Omental fat pad (tissue), 4 donors: ENCODE measurements around the gene METTL23. TPM values are rescaled to one million over a fixed set of nuclear protein-coding genes. Genes with fewer than 3 reads are reported as not detected.

Experiments used
- ATAC-seq: fragments of 150-250 bp; one replicate; pipeline ENCODE4 v1.9.1; 2016; ENCODE audit warnings: mild to moderate bottlenecking, moderate library complexity; ENCODE audit not compliant: low FRiP score
- DNase-seq: peaks from one replicate; pipeline ENCODE4 v3.0.0-alpha.2; 2019; ENCODE audit warnings: low spot score
- CTCF ChIP-seq, 3 donors: fragments of 450-650 bp; IDR thresholded peaks; one replicate each; pipeline ENCODE4 v1.5.1; 2016 to 2017; ENCODE audit warnings: antibody characterized with exemption in 3 of 3, mild to moderate bottlenecking in 3 of 3, moderate library complexity in 2 of 3
- total RNA-seq, 4 donors: library from RNA; depleted of rRNA; stranded (reverse); fragments of >200 nt; gene quantifications; one replicate each; pipeline ENCODE4 v1.1.0, GENCODE V29; 2016

Gene METTL23
- total RNA-seq, 4 donors from 2014 or later, result 13.6 to 30.2 (median 26.9) TPM

GRCh38 chr17:76687298-76688164 lies 39.1 kb upstream of the METTL23 start:
- no peak for TF ChIP-seq CTCF (IDR thresholded peaks at IDR 0.05)
- DNase-seq, result no peak
- ATAC-seq, result peak; percentile 50

GRCh38 chr17:76688165-76688622 lies 38.4 kb upstream of the METTL23 start:
- ATAC-seq, result peak; percentile 60
- no peak for TF ChIP-seq CTCF (IDR thresholded peaks at IDR 0.05)
- no peak for DNase-seq

- no peak for TF ChIP-seq CTCF (IDR thresholded peaks at IDR 0.05)
- DNase-seq (no peak), ATAC-seq (no peak)
Measured at GRCh38 chr17:76689859-76690258, 36.8 kb upstream of the METTL23 start.

- TF ChIP-seq CTCF (IDR thresholded peaks at IDR 0.05), result no peak
- DNase-seq (no peak), ATAC-seq (no peak)
Measured at GRCh38 chr17:76690596-76691280, 35.9 kb upstream of the METTL23 start.

- ATAC-seq, result no peak
Measured at GRCh38 chr17:76691379-76692191, 35.1 kb upstream of the METTL23 start.

More at GRCh38 chr17:76691379-76692191, 35.1 kb upstream of the METTL23 start:
- no peak for TF ChIP-seq CTCF (IDR thresholded peaks at IDR 0.05)
- no peak for DNase-seq
